ENCODE data around the gene MSTN.

DNA sequence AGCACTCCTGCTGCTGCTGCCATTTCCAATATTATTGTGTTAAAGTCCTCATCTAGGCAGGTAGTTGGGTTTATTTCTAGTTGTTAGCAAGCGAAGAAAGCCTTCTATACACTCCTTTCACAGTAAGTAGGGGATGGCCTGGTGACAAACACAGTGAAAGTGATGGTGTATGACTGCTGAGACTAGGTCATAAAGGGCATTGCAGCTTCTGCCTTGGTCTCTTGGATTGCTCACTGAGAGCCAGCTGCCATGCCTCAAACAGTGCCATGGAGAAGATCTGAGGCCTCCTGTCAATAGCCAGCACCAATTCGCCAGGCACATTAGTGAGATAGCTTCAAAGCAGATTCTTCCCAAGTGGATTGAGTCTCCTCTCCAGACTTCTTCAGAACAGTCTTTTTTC lies 27.6 kb upstream of the MSTN start:
- TF ChIP-seq, protein P1, sequence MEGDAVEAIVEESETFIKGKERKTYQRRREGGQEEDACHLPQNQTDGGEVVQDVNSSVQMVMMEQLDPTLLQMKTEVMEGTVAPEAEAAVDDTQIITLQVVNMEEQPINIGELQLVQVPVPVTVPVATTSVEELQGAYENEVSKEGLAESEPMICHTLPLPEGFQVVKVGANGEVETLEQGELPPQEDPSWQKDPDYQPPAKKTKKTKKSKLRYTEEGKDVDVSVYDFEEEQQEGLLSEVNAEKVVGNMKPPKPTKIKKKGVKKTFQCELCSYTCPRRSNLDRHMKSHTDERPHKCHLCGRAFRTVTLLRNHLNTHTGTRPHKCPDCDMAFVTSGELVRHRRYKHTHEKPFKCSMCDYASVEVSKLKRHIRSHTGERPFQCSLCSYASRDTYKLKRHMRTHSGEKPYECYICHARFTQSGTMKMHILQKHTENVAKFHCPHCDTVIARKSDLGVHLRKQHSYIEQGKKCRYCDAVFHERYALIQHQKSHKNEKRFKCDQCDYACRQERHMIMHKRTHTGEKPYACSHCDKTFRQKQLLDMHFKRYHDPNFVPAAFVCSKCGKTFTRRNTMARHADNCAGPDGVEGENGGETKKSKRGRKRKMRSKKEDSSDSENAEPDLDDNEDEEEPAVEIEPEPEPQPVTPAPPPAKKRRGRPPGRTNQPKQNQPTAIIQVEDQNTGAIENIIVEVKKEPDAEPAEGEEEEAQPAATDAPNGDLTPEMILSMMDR (conservative IDR thresholded peaks at IDR 0.05; ENCODE audit: low read depth, low read length), result no peak
- TF ChIP-seq POLR2A (IDR thresholded peaks at IDR 0.05; ENCODE audit: low read depth, low read length), result no peak
